Ureter (tissue), 1 donor: ENCODE results near the gene CNMD. TPM values are rescaled to one million over a fixed set of nuclear protein-coding genes. Genes with fewer than 3 reads are reported as not detected.
"Not testable (repeated sequence)": the region's sequence is repeated elsewhere in the genome, so short reads cannot be mapped to it uniquely, and the experiment has no call there.

ENCODE experiments used
- DNase-seq: peaks from one replicate; pipeline ENCODE4 v3.0.0-alpha.2; 2020; ENCODE audit warnings: low spot score
- total RNA-seq: library from RNA; stranded (reverse); gene quantifications from one replicate; pipeline ENCODE4 v1.2.4, GENCODE V29; 2023
- donor health status: DM: yes; HTN: yes; CAD: no.

The CNMD gene
- total RNA-seq, 1 donor from 2014 or later = not detected

DNA sequence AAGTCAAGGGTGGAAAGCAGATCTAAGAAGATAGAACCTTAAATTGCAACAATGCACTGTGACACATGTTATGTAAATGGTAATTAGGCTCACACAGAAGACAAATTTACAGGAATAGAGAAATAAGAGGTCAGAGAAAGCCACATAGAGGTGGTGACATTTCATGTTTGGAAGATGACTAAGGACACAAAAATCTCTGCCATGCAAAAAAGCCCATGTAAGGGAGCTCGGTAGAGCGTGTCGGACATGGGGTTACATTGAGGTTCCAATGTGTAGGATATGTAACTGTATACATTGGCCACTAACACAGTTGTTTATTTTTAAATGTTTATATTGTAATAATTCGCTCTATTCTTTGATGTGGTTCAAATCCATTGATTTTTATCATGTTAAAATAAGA lies 53.2 kb downstream of the CNMD start:
- DNase-seq = no peak

DNA sequence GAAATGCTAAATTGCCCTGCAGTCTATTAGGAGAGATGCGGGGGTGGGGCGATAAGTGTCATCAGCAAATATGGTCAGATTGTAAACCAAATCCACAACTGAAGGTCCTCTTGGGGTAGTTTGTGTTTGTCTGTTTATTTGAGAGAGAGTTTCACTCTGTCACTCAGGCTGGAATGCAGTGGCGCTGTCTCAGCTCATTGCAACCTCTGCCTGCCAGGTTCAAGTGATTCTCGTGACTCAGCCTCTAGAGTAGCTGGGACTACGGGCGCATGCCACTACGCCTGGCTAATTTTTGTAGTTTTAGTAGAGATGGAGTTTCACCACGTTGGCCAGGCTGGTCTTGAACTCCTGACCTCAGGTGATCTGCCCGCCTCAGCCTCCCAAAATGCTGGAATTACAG lies 53.8 kb downstream of the CNMD start:
- DNase-seq = not testable (repeated sequence)

DNA sequence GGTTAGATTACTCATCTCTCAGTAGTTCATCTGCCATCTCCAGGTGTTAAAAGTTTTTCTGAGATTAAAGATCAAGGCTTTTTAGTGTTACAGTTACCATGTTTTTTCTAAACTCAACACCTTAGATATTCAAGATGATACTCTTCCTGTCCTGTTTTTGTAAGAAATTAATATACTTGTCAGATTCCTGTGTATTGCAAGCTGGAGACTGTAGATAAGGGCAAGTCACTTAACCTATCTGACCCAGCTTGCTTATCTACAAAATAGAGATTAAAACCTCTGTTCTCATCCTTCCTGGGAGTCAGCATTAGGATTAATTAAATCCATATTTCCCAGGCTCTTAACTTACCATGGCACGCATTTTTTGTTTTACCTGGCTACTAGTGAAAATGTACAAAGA lies 61.8 kb downstream of the CNMD start:
- DNase-seq = no peak

DNA sequence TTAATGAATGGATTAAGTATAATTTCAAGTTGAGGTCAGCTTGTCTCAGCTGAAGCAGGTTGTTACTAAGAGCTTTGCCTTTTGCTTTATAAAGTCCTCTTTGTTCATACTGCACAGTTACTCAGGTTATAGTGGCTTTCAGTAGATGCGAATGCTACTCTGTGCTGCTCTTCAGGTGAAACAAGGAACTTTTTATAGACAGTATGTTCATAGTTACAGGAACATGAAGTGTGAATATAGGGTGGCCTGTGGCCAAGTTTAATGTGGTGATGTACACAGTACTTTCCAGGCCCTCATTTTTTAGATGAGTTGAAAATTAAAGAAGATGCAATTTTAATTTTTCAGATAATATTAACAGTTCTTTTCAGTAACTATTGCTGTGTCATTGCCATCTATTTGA lies 66.2 kb downstream of the CNMD start:
- DNase-seq = no peak

DNA sequence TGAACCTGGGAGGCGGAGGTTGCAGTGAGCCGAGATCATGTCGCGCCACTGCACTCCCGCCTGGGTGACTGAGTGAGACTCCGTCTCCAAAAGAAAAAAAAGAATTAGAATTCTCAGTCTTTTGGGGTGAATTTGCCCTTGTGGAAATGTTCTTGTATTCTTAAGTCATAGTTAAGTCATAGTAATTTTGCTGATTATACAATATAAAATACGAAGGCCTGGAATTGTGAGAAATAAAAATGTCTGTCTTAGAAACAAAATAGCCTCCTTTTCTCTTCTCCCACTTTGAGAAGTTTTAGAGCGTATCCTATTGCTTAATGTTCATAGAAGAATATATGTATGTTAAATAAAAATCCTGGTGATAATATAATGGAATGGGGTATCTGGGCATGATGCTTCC lies 68.9 kb downstream of the CNMD start:
- no peak for DNase-seq

DNA sequence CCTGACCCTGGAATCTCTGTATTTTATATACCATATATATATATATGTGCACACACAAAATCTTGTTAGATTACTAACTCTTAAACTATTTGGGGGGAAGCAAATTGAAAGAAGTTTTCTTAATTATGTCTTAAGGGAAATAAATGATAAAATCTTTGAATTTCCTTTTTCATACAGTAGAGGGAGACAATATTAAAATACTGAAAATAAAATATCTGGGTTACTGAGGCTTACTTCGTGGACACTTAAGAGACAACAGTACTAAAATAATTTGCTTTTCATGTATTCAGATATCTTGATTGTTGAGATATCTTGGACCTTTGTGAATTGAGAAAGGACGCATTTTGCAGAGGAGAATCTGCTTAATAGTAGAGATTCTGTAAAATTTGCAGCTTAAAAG lies 69.9 kb downstream of the CNMD start:
- DNase-seq = no peak

DNA sequence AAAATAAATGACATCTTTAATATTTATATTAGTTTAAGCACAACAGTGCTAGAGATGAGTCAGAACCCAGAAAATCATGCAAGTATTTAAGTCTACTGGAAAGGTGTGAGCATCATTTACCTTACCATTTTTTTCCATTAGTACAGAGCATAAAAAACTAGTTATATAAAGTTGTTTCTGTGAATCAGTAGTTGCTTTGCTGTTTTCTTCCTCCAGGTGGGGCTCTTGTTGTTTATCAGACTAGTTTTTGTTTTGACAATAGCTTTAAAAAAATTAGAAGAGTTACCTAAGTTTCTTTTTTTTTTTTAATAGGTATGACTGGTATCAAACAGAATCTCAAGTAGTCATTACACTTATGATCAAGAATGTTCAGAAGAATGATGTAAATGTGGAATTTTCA lies 74.3 kb downstream of the CNMD start:
- DNase-seq = no peak

DNA sequence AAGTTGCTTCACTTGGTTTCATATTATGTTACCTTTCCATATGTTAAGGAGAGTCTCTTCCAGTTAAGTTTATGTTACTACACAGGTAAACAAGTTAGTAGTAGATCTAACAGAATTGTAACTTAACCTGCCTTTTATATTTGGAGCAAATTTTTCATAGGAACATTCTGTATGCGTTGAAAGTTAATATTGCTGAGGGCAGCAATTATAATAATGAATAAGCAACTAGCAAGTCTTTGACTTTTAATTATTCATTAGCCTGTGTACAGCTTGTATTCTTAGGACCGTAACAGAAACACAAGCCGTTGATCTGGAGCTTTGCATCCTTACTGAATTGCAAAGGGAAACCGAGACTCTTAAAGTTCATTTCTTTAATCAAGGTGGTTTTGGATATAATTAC lies 75.3 kb downstream of the CNMD start:
- no peak for DNase-seq

DNA sequence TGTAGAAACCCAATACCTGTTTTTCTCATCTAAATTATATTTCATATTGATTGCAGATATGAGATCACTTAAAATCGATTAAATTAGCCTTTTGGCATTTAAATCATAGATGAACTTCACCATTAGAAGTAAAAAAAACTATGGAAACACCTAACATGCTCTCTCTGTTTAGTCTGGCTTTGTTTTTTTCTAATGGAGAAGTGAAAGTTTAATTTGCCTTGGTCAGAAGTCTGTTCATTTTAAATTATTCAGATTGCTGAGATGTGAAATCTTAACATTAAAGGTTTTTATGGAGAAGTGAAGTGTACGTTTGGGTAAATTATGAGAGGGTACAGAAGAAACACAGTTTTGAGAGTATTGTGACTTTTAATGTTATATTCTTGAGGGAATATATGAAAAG lies 80.3 kb downstream of the CNMD start:
- DNase-seq = no peak

Other genes starting within 250 kb of the CNMD start
- gene HNRNPA1L2, start 97.4 kb downstream of the CNMD start, total RNA-seq = 11.4 TPM
- gene SUGT1, start 87.0 kb downstream of the CNMD start, total RNA-seq = 40.9 TPM
- gene PCDH8, start 108.8 kb upstream of the CNMD start, total RNA-seq = not detected